GM18498 (cell line): ENCODE results near the gene SURF4.

Source experiments
- ATAC-seq: cut with Tn5 transposase; IDR thresholded peaks from one replicate; pipeline ENCODE4 v1.9.1; 2021; ENCODE audit warnings: mild to moderate bottlenecking, moderate library complexity; ENCODE audit not compliant: unreplicated experiment

The SURF4 gene

GRCh38 chr9:133353548-133353947 lies 22.3 kb downstream of the SURF4 start:
- no peak for ATAC-seq

- no peak for ATAC-seq
Measured at GRCh38 chr9:133352635-133353340, 23.1 kb downstream of the SURF4 start.

- ATAC-seq: no peak
Measured at GRCh38 chr9:133351908-133352634, 23.8 kb downstream of the SURF4 start.

DNA sequence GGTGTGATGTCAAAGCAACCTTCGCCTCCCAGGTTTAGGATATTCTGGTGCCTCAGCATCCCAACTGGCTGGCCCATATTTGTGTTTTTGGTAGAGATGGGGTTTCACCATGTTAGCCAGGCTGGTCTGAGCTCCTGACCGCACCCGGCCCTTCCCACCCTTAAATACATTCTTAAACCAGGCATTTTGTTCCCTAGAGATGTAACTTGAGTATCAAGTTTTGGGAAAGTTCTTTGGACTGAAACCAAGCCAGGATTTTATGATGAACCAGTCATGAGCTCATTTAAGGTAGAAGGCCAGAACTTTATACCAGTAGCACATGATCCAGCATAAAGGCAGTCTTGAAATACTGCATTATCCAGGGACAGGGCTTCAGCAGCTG lies 24.3 kb downstream of the SURF4 start:
- ATAC-seq: no peak

GRCh38 chr9:133349965-133350616 lies 25.8 kb downstream of the SURF4 start:
- ATAC-seq: no peak

GRCh38 chr9:133348718-133349573 lies 26.9 kb downstream of the SURF4 start:
- no peak for ATAC-seq

DNA sequence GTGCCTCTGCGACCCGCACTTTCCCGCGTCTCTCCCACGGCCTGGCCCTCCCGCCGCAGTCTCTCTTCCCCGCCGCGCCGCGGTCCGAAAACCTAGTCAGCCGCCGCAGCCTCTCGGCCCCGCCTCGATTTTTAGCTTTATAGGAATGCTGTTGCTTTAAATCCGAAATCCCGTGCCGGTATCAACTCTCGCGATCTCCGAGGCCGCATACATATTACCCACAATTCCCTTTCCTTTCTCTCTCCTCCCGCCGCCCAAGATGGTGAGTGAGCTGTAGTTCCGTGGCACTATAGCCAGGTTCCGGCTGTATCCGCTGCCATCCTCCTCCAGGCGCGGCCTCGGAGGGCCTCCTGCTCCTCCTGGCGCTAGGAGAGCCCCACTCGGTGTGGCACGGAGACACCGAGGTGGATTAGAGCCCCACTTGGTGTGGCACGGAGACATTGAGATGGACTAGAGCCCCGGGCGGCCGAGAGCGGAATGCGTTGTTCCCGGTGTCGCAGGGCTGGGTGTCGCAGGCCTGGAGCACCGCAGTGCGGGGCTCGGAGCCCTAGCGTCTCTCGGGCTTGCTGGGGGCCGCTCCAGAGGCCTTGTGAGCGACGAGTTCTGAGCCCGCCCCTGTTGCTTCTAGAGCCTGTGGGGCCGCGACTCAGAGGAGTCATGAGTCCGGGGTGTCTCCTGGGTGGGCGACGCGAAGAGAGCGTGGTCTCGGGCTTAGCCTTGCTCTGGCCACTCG lies 27.7 kb downstream of the SURF4 start, which contains the start of the genes MED22 and RPL7A:
Gene MED22, minus strand, starts transcription at position 147 of the 733 bp plus-strand sequence. CDS start 1,469 bp downstream, outside the sequence.
Gene RPL7A, plus strand, starts transcription at position 234 of the 733 bp plus-strand sequence. Its CDS starts 26 bp downstream, at position 260.
- peak; percentile 70 for ATAC-seq

DNA sequence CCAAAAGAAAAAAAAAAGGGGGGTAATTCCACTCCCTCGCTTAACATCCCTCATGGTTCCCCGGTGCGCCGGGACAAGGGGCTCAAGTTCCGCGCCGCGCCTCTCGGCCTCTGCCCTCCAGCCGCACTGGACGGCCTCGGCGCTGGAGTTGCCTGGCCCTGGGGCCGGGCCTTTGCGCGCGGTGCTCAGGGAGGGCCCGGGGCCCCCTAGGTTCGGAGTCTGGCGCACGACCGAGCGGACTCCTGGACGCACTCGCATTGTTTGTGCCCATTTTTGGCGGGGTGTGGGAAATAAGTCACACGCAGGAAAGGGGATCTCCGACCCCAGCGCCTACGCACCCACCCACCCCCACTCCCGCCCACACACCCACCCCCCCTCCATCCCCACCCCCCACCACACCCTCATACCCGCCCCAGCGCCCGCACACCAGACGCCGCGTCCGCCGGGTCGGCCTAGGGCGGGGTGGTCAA lies 28.3 kb downstream of the SURF4 start:
- peak; percentile 35 for ATAC-seq

DNA sequence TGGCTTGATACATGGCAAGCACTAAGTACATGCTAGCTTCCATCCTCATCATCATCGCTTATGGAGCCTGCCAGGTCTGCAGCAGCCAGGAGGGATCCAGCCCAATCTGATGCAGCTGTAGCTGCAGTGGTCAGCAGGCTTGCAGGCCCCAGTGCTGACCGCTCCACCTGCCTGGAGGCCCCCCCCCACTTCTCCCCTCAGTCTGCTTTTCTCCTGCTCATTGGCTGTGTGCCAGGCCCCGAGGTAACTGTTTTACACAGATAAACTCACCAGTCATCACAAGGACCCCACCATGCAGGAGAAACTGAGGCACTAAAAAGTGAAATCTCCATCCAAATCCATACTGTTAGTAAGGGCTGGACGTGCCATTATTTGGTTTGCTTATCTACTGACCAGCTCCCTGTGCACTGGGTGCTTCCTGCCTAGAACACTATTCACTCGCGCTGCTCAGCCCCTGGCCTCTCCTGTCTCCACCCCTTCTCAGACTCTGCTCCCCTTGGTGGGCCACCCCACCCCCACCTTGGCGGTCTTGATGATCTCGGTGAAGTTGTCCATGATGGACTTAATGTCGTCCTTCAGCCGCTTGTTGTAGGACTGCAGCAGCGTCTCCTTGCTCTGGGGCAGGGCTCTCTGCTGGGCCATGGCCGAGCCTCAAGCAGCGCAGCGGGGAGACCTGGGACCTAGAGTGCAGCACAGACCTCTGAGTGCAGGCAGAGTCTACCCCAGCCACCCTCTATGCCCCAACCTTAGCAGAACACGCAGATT lies 29.7 kb downstream of the SURF4 start:
- no peak for ATAC-seq

GRCh38 chr9:133345596-133345995 lies 30.3 kb downstream of the SURF4 start:
- no peak for ATAC-seq

DNA sequence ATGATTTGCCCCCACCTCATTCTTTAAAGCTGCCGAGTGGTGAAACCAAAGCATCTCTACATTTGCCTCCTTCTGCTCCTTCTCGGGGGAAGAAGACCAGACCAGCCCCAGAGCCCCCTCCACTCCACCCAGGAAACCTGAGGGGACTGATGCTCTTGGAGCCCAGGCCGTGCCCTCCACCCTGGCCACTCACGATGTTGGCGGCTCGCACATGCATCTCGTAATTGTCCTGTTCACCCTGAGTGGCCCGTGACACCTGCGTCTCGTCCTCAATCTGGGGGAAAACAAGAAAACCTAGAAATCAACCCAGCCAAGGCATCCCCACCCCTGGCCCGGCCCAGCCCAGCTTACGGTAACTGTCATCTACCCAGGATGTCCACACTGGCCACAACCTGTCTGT lies 30.9 kb downstream of the SURF4 start:
- no peak for ATAC-seq

GRCh38 chr9:133344071-133344470 lies 31.8 kb downstream of the SURF4 start:
- no peak for ATAC-seq

DNA sequence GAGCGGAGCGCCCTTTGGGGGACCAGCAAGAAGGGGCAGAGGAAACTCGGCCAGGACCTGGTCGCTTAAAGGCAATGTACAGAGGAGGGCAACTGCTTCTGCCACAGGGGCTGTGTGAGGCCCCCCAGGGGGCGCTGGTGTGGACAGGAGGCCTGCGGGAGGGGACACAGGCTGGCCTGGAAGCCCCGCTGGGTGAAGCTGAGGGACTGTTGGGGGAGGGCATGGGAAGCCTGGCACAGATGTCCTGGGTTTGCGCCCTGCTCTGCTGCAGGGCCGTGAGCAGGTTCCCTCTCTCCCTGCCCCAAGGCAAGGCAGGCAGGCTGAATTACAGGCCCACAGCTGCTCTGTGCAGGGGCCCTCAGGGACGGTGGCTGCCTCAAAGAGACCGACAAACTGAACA lies 33.3 kb downstream of the SURF4 start:
- no peak for ATAC-seq

- ATAC-seq: no peak
Measured at GRCh38 chr9:133342069-133342406, 33.8 kb downstream of the SURF4 start.

GRCh38 chr9:133341369-133342068 lies 34.3 kb downstream of the SURF4 start:
- ATAC-seq: no peak

GRCh38 chr9:133340916-133341315 lies 34.9 kb downstream of the SURF4 start:
- ATAC-seq: no peak

- no peak for ATAC-seq
Measured at GRCh38 chr9:133340256-133340655, 35.6 kb downstream of the SURF4 start.

- ATAC-seq: no peak
Measured at GRCh38 chr9:133339641-133340040, 36.2 kb downstream of the SURF4 start.
